Liver (tissue), 9 donors: Measurements from ENCODE around the gene PRPF19. TPM values are rescaled to one million over a fixed set of nuclear protein-coding genes. Genes with fewer than 3 reads are reported as not detected.

ENCODE experiments used
- DNase-seq: peaks from one replicate; pipeline ENCODE4 v3.0.0-alpha.2; 2017; ENCODE audit warnings: low spot score
- H3K27ac ChIP-seq, 2 donors: one replicate each; pipeline ENCODE4 v1.7.0; 2013; ENCODE audit warnings: inconsistent platforms in 2 of 2, low read length in 2 of 2, control low read depth in 1 of 2, low read depth in 1 of 2, mild to moderate bottlenecking in 1 of 2
- H3K27me3 ChIP-seq, 4 donors: one replicate each; pipeline versions ENCODE4 v1.6.1 to v1.7.0; 2013; ENCODE audit warnings: low read length in 3 of 4, inconsistent platforms in 1 of 4, mild to moderate bottlenecking in 1 of 4, moderate library complexity in 1 of 4; ENCODE audit not compliant: control insufficient read depth in 4 of 4, insufficient read depth in 4 of 4
- H3K36me3 ChIP-seq, 4 donors: one replicate each; pipeline versions ENCODE4 v1.6.1 to v1.7.0; 2013; ENCODE audit warnings: low read length in 3 of 4, mild to moderate bottlenecking in 3 of 4, low read depth in 1 of 4, moderate library complexity in 1 of 4; ENCODE audit not compliant: control insufficient read depth in 4 of 4, insufficient read depth in 3 of 4
- H3K4me1 ChIP-seq, 4 donors: one replicate each; pipeline versions ENCODE4 v1.6.1 to v1.7.0; 2013; ENCODE audit warnings: low read length in 3 of 4, mild to moderate bottlenecking in 3 of 4, moderate library complexity in 1 of 4; ENCODE audit not compliant: control insufficient read depth in 4 of 4, insufficient read depth in 4 of 4
- H3K4me3 ChIP-seq, 3 donors: one replicate each; pipeline versions ENCODE4 v1.6.1 to v1.7.0; 2013; ENCODE audit warnings: low read length in 3 of 3, control low read depth in 1 of 3, low read depth in 1 of 3, mild to moderate bottlenecking in 1 of 3
- H3K9ac ChIP-seq, 2 donors: one replicate each; pipeline ENCODE4 v1.7.0; 2013; ENCODE audit warnings: low read length in 2 of 2, mild to moderate bottlenecking in 2 of 2, moderate library complexity in 2 of 2, control low read depth in 1 of 2, low read depth in 1 of 2
- H3K9me3 ChIP-seq, 4 donors: one replicate each; pipeline versions ENCODE4 v1.6.1 to v1.7.0; 2013; ENCODE audit warnings: low read length in 3 of 4; ENCODE audit not compliant: control insufficient read depth in 4 of 4
- EGR1 ChIP-seq, 2 donors: IDR thresholded peaks; 2 replicates each; pipeline ENCODE4 v1.6.1; 2016 to 2018; ENCODE audit warnings: antibody characterized with exemption in 2 of 2, low read depth in 2 of 2
- FOXA1 ChIP-seq: IDR thresholded peaks from 2 replicates; pipeline ENCODE4 v1.6.1; 2016; ENCODE audit warnings: antibody characterized with exemption
- FOXA2 ChIP-seq: IDR thresholded peaks from 2 replicates; pipeline ENCODE4 v1.6.1; 2016; ENCODE audit warnings: antibody characterized with exemption
- GABPA ChIP-seq, 2 donors: IDR thresholded peaks in 1 of 2; conservative IDR thresholded peaks in 1 of 2; 2 replicates each; pipeline ENCODE4 v1.6.1; 2016; ENCODE audit warnings: antibody characterized with exemption in 2 of 2, mild to moderate bottlenecking in 1 of 2, moderate library complexity in 1 of 2
- HNF4A ChIP-seq, 2 donors: conservative IDR thresholded peaks; 2 replicates each; pipeline ENCODE4 v1.6.1; 2016; ENCODE audit warnings: antibody characterized with exemption in 2 of 2, mild to moderate bottlenecking in 2 of 2
- HNF4G ChIP-seq: IDR thresholded peaks from 2 replicates; pipeline ENCODE4 v1.6.1; 2016; ENCODE audit warnings: antibody characterized with exemption
- JUND ChIP-seq, 2 donors: IDR thresholded peaks; 2 replicates each; pipeline ENCODE4 v1.6.1; 2016; ENCODE audit warnings: antibody characterized with exemption in 2 of 2
- MAX ChIP-seq: IDR thresholded peaks from 2 replicates; pipeline ENCODE4 v1.6.1; 2016; ENCODE audit warnings: antibody characterized with exemption
- NR2F2 ChIP-seq: IDR thresholded peaks from 2 replicates; pipeline ENCODE4 v1.6.1; 2016; ENCODE audit warnings: antibody characterized with exemption
- RAD21 ChIP-seq, 2 donors: IDR thresholded peaks; 2 replicates each; pipeline ENCODE4 v1.6.1; 2016; ENCODE audit warnings: antibody characterized with exemption in 2 of 2, mild to moderate bottlenecking in 2 of 2
- REST ChIP-seq: IDR thresholded peaks from 2 replicates; pipeline ENCODE4 v1.6.1; 2016; ENCODE audit warnings: antibody characterized with exemption, mild to moderate bottlenecking
- RXRA ChIP-seq, 2 donors: IDR thresholded peaks; 2 replicates each; pipeline ENCODE4 v1.6.1; 2017 to 2018; ENCODE audit warnings: antibody characterized with exemption in 2 of 2, mild to moderate bottlenecking in 1 of 2
- SP1 ChIP-seq: IDR thresholded peaks from 2 replicates; pipeline ENCODE4 v1.6.1; 2018; ENCODE audit warnings: antibody characterized with exemption, mild to moderate bottlenecking
- TAF1 ChIP-seq: conservative IDR thresholded peaks from 2 replicates; pipeline ENCODE4 v1.6.1; 2016; ENCODE audit warnings: antibody characterized with exemption, mild to moderate bottlenecking
- YY1 ChIP-seq: IDR thresholded peaks from 2 replicates; pipeline ENCODE4 v1.6.1; 2016; ENCODE audit warnings: antibody characterized with exemption, mild to moderate bottlenecking
- ZBTB33 ChIP-seq: IDR thresholded peaks from 2 replicates; pipeline ENCODE4 v1.6.1; 2016; ENCODE audit warnings: antibody characterized with exemption
- WGBS: extraction: QIAGEN DNeasy Blood & Tissue Kit; methylation state at CpG from one replicate; pipeline ENCODE4 v1.1.7; 2013; 5-methylcytosine and 5-hydroxymethylcytosine counted together
- polyA plus RNA-seq, 2 donors: library from polyadenylated mRNA; stranded (reverse) in 1 of 2; unstranded in 1 of 2; fragments of 200-250 nt in 1 of 2; fragments of >200 nt in 1 of 2; fragmentation: Nextera tagmentation in 1 of 2; extraction: Ambion mirVana in 1 of 2; gene quantifications; one replicate each; pipeline versions ENCODE4 v1.2.1 to v1.2.3, GENCODE V29; 2013 to 2015
- total RNA-seq, 2 donors: library from RNA; depleted of rRNA; stranded (reverse); fragments of >200 nt; gene quantifications; one replicate each; pipeline ENCODE4 v1.2.3, GENCODE V29; 2014
- TF ChIP-seq, protein P1 (sequence below): fragments of 150-350 bp; IDR thresholded peaks from 2 replicates; pipeline ENCODE4 v1.5.1; 2017; ENCODE audit warnings: improper control_type of control experiment, low read depth, low read length; ENCODE audit not compliant: missing input control
- TF ChIP-seq, protein P2 (sequence below): IDR thresholded peaks from 2 replicates; pipeline ENCODE4 v1.6.1; 2016; ENCODE audit warnings: antibody characterized with exemption
- donor health status: healthy.
- donor health status: healthy.
- donor health status: healthy.
- donor health status: healthy.
- donor health status: healthy.

PRPF19 gene
- total and polyA plus RNA-seq, 4 donors, result 25.4 to 57.1 (median 40.4) TPM

- no peak overlapping the region for H3K9ac ChIP-seq
- H3K9me3 ChIP-seq, result no peaks in the 10 kb centered on the region
- peaks cover 8 to 32% (median 18%) of the 10 kb centered on the region in 4 donors for H3K36me3 ChIP-seq
- peaks cover under 1 to 20% (median 8%) of the 10 kb centered on the region in 4 donors for H3K4me1 ChIP-seq
- TF ChIP-seq, protein P1, sequence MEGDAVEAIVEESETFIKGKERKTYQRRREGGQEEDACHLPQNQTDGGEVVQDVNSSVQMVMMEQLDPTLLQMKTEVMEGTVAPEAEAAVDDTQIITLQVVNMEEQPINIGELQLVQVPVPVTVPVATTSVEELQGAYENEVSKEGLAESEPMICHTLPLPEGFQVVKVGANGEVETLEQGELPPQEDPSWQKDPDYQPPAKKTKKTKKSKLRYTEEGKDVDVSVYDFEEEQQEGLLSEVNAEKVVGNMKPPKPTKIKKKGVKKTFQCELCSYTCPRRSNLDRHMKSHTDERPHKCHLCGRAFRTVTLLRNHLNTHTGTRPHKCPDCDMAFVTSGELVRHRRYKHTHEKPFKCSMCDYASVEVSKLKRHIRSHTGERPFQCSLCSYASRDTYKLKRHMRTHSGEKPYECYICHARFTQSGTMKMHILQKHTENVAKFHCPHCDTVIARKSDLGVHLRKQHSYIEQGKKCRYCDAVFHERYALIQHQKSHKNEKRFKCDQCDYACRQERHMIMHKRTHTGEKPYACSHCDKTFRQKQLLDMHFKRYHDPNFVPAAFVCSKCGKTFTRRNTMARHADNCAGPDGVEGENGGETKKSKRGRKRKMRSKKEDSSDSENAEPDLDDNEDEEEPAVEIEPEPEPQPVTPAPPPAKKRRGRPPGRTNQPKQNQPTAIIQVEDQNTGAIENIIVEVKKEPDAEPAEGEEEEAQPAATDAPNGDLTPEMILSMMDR, result no peak
- TF ChIP-seq REST (no peak), GABPA (IDR thresholded peaks at IDR 0.05 in 1 of 2, conservative IDR thresholded peaks at IDR 0.05 in 1 of 2) (no peak)
- DNase-seq, result no peak
- no peaks in the 10 kb centered on the region for H3K27me3 ChIP-seq
- H3K4me3 ChIP-seq, result no peak overlapping the region
- 87% methylated on average over 4 of the region's 4 CpGs for WGBS
- H3K27ac ChIP-seq, result no peak overlapping the region
These were observed 12.0 kb upstream of the PRPF19 start for GRCh38 chr11:60918251-60918938.

DNA sequence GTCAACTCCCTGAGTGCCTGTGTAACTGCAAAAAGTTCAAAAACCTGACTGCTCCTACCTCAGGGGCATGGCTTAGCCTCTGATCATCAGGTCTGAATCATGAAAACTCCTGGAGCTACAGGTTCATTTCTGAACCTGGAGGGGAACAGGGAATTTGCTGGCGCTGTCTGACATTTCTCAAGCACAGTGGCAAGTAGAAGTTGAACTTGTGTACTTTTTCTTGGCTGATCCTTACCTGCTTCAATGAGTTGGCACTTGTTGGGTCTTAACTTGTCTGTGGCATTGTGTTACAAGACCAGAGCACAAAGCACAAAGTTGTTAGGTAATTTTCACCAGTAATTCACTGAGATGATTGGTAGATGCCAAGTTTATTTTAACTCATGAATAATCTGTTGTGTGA is 10.9 kb upstream of the PRPF19 start:
- TF ChIP-seq ZBTB33 (no peak), RXRA (IDR thresholded peaks at IDR 0.05) (no peak), HNF4G (no peak), FOXA1 (no peak), REST (no peak), EGR1 (IDR thresholded peaks at IDR 0.05; ENCODE audit: low read depth in 2 of 2) (no peak), RAD21 (IDR thresholded peaks at IDR 0.05) (no peak), SP1 (no peak), HNF4A (conservative IDR thresholded peaks at IDR 0.05) (no peak), MAX (no peak), YY1 (no peak), NR2F2 (no peak), GABPA (IDR thresholded peaks at IDR 0.05 in 1 of 2, conservative IDR thresholded peaks at IDR 0.05 in 1 of 2) (no peak), TAF1 (no peak), FOXA2 (no peak), JUND (IDR thresholded peaks at IDR 0.05) (no peak)
- TF ChIP-seq, protein P1, result no peak
- TF ChIP-seq, protein P2, sequence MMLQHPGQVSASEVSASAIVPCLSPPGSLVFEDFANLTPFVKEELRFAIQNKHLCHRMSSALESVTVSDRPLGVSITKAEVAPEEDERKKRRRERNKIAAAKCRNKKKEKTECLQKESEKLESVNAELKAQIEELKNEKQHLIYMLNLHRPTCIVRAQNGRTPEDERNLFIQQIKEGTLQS, result no peak
- H3K4me1 ChIP-seq, result peaks cover 6 to 23% (median 12%) of the 10 kb centered on the region in 4 donors
- no peak for DNase-seq
- peaks cover 8 to 25% (median 17%) of the 10 kb centered on the region in 4 donors for H3K36me3 ChIP-seq
- no peak overlapping the region for H3K9ac ChIP-seq
- WGBS, result 97% methylated on average over 1 of the region's 1 CpG
- no peaks in the 10 kb centered on the region for H3K9me3 ChIP-seq
- no peak overlapping the region for H3K27ac ChIP-seq
- H3K27me3 ChIP-seq, result no peaks in the 10 kb centered on the region
- no peak overlapping the region for H3K4me3 ChIP-seq
